Skeletal muscle cell (primary cell): ENCODE results near the gene SAP30.

Source experiments
- DNase-seq: peaks from one replicate; pipeline ENCODE4 v3.0.0-alpha.2; 2010; ENCODE audit warnings: low read depth
- H3K4me3 ChIP-seq: 2 replicates; pipeline ENCODE4 v1.5.1; 2011; ENCODE audit warnings: low read depth, mild to moderate bottlenecking, control low read depth, low read length, moderate library complexity

Gene SAP30

DNA sequence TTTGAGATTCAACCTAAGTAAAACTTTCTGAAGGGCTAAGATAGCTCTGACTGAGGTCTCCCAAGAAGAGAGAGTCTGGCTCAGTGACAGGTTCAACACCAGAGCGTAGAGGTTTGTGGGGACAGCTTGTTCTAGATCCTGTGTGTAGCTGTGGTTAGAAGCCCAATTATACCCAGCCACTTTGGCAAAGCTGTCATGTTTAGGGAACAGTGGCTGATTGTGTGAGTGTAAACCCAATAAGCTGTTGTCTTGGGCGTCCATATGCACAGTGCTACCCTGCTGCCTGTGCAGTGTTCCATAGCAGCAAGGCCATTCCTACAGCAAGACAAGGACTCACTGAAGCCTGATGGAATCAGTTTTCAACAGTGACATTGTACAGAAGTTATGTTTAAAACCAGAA lies 39.3 kb downstream of the SAP30 start:
- DNase-seq: no peak
- no peak overlapping the region for H3K4me3 ChIP-seq

- no peak overlapping the region for H3K4me3 ChIP-seq
Observed at GRCh38 chr4:173411106-173411693, 40.4 kb downstream of the SAP30 start.

DNA sequence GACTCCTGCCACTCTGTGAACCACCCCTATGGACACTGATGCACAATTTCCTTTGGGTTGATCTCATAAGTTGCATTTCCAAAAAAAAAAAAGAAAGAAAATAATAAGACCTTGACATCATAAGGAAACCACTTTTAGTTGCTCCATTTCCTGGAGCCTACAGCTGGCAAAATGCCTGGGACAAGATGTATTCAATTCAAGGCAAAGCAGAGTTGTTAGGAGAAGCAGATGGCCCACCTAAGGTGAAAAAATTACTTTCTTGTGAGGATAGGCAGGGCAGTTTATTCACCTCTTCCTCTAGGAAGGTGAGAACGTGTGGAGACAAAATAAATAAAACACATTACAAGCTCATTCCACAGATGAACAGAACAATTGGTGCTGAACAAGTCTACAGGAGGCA lies 42.3 kb downstream of the SAP30 start:
- no peak overlapping the region for H3K4me3 ChIP-seq
- peak; percentile 88 for DNase-seq

More at GRCh38 chr4:173411106-173411693, 40.4 kb downstream of the SAP30 start:
- DNase-seq: peak; percentile 44

GRCh38 chr4:173414456-173414855 lies 43.7 kb downstream of the SAP30 start:
- H3K4me3 ChIP-seq: no peak overlapping the region
- DNase-seq: no peak

DNA sequence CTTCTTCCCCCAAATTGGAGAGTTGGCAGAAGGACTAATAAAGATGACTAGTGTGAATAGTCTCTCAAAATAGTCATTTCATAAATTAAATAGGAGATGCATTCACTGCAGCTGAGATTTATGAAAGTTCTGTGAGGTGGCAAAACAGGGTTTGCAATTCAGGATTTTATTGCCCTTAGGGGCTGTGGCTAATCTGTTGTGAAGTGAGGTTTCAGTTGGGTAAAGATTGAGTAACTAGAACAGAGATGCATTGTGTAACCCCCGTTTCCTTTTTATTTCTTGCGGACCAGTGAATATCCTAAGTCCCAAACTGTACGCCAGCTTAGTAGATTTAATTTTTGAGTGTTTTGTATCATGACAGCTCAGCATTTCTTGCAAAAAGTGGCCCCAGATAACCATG lies 44.3 kb downstream of the SAP30 start:
- peak; percentile 36 for DNase-seq
- no peak overlapping the region for H3K4me3 ChIP-seq

- DNase-seq: no peak
- no peak overlapping the region for H3K4me3 ChIP-seq
Observed at GRCh38 chr4:173415885-173416653, 45.3 kb downstream of the SAP30 start.

- no peak overlapping the region for H3K4me3 ChIP-seq
- no peak for DNase-seq
Observed at GRCh38 chr4:173417833-173418232, 47.1 kb downstream of the SAP30 start.

DNA sequence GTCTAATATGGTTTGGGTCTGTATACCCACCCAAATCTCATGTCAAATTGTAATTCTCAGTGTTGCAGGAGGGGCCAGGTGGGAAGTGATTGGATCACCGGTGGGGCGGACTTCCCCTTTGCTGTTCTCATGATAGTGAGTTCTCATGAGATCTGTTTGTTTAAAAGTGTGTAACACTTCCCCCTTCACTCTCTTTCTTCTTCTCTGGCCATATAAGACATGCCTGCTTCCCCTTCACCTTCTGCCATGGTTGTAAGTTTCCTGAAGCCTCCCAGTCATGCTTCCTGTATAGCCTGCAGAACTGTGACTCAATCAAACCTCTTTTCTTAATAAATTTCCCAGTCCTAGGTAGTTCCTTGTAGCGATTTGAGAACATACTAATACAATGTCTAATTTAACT lies 47.9 kb downstream of the SAP30 start:
- no peak overlapping the region for H3K4me3 ChIP-seq
- DNase-seq: no peak

- no peak overlapping the region for H3K4me3 ChIP-seq
- DNase-seq: no peak
Observed at GRCh38 chr4:173420324-173420752, 49.6 kb downstream of the SAP30 start.

GRCh38 chr4:173420801-173421200 lies 50.0 kb downstream of the SAP30 start:
- H3K4me3 ChIP-seq: no peak overlapping the region
- DNase-seq: no peak

DNA sequence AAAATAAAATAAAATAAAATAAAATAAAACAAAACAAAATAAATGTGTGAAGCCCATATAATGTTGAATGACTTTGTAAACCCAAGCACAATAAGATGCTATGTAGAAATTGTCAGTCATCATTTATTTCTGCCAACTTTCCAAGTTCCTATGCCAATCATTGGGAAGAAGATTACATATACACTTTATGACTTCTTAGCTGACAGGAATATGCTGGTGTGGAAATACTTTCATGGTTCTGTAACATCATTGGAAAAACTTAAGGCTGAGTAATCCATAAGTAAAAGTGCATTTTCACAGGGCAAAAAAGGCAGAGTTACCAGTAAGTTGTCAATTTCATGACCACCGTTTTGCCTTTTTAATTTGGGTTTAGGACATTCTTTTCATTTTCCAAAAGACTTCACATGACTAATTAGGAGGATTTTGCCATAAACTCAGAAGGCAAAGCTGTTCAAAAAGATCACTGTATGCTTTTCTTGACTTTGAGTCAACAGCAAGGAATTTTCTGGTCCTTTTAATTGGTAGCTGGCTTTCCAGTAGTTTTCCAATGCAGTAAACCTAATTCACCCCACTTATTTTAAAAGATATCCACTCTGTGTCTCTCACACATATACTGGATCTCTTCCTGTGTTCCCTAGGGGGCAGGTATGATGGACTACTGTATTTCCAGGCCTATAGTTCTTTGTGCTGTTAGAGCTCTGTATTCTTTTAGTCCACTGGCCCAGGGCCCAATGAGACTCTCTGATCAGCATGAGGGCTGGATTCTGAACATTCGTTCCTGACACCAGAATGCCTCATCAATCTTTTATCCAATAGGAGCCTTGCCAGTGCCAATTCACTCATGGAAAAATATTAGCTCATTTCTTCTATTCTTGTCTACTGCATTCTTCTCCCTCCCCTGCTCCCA lies 54.4 kb downstream of the SAP30 start:
- H3K4me3 ChIP-seq: no peak overlapping the region
- DNase-seq: peak; percentile 64

- DNase-seq: no peak
- no peak overlapping the region for H3K4me3 ChIP-seq
Observed at GRCh38 chr4:173426064-173426463, 55.3 kb downstream of the SAP30 start.
